Endometrial microvascular endothelial cells (primary cell): ENCODE data around the gene COL11A1. TPM values are rescaled to one million over a fixed set of nuclear protein-coding genes. Genes with fewer than 3 reads are reported as not detected.
"Not testable (repeated sequence)": the region's sequence is repeated elsewhere in the genome, so short reads cannot be mapped to it uniquely, and the experiment has no call there.

Experiments used
- in situ Hi-C: cut with HindIII; loops from 2 replicates; pipeline ENCODE4 v1.10.0; 2017; ENCODE audit warnings: low sequenced_read_pairs, low pct_unique_long_range_greater_than_20kb; ENCODE audit errors: inconsistent ontology term
- total RNA-seq: library from RNA; depleted of rRNA; stranded (reverse); fragments of >200 nt; gene quantifications from one replicate; pipeline ENCODE4 v1.2.3, GENCODE V29; 2015; ENCODE audit errors: inconsistent ontology term

The COL11A1 gene
- total RNA-seq, 1 donor from 2014 or later = not detected

DNA sequence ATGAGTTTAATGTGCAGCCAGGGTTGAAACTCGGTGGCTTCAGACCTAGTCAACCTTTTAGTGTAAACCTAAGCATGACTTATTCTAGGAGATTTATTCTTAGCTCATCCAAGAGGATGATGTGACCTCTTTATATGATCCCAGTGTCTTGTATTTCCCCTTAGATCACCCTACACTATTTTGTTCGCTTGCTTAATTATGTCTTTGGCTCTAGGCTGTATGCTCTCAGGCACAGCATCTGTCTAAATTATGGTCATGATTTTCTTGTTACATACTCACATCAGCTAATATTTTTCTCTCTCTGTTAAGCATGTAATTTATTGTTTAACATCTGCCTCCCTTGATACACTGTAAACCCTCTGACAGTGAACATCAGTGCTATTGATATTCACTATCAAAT lies 19.1 kb downstream of the COL11A1 start:
- in situ Hi-C loops = no loop called here

- in situ Hi-C loops = no loop called here
Measured at GRCh38 chr1:103087256-103087655, 21.1 kb downstream of the COL11A1 start.

DNA sequence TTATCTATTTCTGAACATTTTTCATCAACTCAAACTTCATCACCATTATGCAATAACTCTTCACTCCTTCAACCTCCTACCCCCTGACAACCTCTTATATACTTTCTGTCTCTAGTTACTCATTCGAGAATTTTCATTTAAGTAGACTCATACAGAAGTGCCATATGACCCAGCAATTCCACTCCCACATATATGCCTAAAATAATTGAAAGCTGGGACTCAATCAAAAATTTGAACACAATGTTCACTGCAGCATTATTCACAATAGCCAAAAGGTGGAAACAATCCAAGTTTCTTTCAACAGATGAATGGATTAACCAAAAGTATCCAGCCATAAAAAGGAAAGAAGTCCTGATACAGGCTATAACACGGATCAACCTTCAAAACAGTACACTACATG lies 24.1 kb downstream of the COL11A1 start:
- in situ Hi-C loops = no loop called here

- in situ Hi-C loops = no loop called here
Measured at GRCh38 chr1:103075316-103076000, 32.9 kb downstream of the COL11A1 start.

DNA sequence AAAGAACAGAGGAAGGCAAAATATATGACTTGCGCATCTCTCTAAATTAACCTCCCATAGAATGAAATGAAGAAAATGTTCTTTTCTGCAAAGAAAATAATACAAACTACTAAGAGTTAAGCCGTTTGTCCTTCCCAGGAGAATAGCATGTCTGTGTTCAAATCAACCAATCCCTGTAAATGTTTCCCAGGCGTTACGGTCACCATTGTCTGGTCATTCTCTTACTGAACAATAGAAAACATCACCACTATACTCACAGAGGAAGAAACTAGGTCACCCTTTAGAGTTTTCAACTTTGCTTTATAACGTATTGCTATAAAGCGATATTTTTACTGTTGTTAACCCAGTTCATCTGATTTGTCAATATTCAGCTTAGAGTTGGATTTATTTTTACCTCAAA lies 34.1 kb downstream of the COL11A1 start:
- in situ Hi-C loops = no loop called here

GRCh38 chr1:103069201-103069600 lies 39.1 kb downstream of the COL11A1 start:
- in situ Hi-C loops = no loop called here

- in situ Hi-C loops = no loop called here
Measured at GRCh38 chr1:103063921-103064320, 44.4 kb downstream of the COL11A1 start.

- in situ Hi-C loops = no loop called here
Measured at GRCh38 chr1:103058391-103058790, 49.9 kb downstream of the COL11A1 start.

DNA sequence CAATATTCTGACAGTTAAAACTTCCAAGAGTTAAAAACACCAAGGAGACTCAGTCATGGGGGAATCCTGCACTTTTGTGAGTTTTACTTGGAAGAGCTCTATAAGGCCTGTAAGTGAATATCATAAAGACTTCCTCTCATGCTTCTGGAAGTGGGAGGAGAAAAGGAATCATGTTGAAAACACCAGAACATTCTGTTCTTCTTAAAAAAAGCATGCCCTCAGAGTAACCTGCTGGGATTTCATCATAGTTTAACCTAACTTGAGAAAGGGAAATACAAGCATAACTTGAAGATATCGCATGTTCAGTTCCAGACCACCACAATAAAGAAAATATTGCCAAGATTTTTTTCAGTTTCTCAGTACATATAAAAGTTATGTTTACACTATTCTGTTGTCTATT lies 51.9 kb downstream of the COL11A1 start:
- in situ Hi-C loops = no loop called here

DNA sequence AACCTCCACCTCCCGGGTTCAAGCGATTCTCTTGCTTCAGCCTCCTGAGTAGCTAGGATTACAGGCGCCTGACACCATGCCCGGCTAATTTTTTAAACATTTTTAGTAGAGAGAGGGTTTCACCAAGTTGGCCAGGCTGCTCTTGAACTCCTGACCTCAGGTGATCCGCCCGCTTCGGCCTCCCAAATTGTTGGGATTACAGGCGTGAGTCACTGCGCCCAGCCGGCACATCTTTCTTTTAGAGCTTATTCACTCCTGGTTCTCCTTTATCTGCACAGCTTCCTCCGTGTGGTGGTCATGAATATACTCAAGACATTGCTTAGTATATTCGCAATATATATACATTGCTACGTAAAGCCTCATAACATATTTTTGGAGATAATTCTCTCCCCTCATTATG lies 80.2 kb downstream of the COL11A1 start:
- in situ Hi-C loops = not testable (repeated sequence)

DNA sequence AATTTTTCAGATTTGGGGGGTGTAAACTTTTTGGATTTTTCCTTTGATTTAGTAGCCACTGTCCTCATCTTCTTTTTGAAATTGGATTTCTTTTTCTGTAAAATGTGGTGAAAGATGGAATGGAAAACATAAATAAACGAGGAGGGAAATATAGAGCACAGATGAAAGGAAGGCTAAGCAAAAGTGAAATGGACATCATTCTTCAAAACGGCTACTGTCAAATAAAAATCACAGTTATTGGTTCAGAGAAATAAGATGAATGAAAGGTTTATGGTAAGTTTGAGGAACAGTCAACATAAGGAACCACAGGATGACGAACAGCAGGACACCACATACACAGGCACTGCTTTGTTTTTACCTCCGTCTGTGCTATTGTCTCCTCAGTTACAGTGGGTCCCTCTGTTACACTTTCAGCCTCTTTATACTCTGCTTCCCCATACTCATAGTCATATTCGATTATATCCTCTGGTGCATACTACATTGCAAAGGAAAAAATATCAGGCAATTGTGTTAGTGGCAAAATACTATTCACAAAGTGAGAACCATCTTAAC lies 82.4 kb downstream of the COL11A1 start:
- in situ Hi-C loops = no loop called here

DNA sequence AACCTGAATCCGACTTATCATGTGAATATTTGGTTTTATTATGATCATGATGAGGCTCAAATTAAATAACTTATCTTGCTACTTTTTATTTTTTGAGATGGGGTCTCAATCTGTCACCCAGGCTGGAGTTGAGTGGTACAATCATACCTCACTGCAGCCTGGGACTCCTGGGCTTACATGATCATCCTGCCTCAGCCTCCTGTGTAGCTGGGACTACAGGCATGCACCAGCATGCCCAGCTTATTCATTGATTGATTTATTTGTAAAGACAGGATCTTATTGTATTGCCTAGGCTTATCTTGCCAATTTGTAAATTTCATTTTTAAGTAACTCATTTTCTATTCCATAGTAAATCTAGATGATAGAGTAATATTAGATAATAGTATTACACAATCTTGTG lies 84.3 kb downstream of the COL11A1 start:
- in situ Hi-C loops = no loop called here

GRCh38 chr1:103002005-103002404 lies 106.3 kb downstream of the COL11A1 start:
- in situ Hi-C loops = no loop called here

DNA sequence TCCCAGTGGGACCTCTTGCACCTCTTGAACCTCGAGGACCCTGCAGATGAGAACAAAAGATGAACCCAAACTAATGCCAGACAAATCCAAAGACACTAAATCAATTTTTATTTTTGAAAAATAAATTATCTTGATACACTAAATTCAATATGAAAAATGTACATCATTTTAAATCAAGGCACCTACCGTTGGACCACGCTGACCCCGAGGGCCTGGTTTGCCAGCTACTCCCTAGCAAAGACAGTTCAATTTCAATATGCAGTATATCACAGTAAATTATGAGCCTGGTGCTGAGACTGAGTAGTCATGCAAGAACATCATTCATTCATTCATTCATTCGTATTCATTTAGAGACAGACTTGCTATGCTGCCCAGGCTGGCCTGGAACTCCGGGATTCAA lies 129.4 kb downstream of the COL11A1 start:
- in situ Hi-C loops = no loop called here

DNA sequence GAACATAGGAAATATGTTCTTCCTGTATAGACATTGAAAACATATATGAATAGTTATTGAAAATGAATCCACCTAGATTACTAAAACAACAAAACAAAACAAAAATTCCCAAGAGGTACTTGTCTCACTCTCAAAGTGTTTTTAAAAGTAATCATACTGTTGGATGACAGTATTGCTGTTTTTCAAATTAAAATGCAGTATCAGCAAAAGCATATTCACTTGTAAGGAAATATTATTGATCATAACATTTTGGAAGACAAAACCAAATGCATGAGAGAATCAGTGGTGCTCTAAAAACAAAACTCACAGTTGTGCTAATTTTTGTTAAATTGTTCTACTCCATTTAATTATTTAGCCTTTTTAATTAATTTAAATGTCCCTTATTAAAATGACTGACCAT lies 131.0 kb downstream of the COL11A1 start:
- in situ Hi-C loops = no loop called here

- in situ Hi-C loops = no loop called here
Measured at GRCh38 chr1:102970496-102971078, 137.7 kb downstream of the COL11A1 start.

DNA sequence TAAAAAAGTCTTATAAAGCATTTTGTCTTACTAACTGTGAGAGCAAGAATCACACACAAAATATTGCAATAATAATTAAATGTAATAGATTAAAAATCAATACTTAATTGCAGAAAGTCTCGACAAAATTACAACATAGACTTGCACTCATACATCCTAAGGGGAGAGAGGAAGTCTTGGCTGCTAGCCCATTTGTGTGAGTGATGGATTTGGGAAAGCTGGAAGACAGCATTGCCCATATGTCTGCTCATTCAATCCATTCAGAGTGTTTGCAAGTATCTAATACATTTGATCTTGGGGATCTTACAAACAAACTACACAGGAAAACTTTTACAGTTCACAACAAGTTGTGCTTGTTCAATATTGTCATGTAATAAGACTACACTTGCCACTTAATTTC lies 140.5 kb downstream of the COL11A1 start:
- in situ Hi-C loops = no loop called here

GRCh38 chr1:102961549-102961948 lies 146.8 kb downstream of the COL11A1 start:
- in situ Hi-C loops = no loop called here

DNA sequence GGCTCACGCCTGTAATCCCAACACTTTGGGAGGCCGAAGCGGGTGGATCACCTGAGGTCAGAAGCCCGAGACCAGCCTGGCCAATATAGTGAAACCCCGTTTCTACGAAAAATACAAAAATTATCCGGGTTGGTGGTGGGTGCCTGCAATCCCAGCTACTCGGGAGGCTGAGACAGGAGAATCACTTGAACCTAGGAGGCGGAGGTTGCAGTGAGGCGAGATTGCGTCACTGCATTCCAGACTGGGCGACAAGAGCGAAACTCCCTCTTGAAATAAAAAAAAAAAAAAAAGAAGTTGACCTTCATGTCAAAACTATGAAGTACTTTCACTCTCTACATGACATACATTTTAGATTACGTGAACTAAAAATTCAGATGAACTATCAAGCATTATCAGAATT lies 153.7 kb downstream of the COL11A1 start:
- in situ Hi-C loops = no loop called here

DNA sequence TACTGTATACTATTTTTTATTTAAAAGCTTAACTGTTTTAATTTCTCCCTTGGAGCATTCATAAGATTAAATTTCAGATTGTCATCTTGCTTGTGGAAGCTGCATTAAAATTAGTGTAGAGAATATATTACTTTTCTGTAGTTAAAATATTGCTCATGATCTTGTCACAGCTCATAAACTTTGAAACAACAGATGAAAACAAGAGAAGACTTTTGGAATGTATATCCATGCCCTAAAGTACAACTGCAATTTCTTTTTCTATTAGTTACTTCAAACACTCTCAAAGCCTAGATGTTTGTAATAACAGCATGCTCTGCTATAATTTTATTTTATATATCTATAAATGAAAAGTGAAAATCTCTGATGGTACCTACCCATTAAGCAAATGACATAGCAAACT lies 155.9 kb downstream of the COL11A1 start:
- in situ Hi-C loops = no loop called here

GRCh38 chr1:102942324-102942723 lies 166.0 kb downstream of the COL11A1 start:
- in situ Hi-C loops = no loop called here
